ENCODE measurements around the gene SNCB. TPM values are rescaled to one million over a fixed set of nuclear protein-coding genes. Genes with fewer than 3 reads are reported as not detected.

The SNCB gene
- total RNA-seq, 1 experiment from 2014 or later, result 2.1 TPM

DNA sequence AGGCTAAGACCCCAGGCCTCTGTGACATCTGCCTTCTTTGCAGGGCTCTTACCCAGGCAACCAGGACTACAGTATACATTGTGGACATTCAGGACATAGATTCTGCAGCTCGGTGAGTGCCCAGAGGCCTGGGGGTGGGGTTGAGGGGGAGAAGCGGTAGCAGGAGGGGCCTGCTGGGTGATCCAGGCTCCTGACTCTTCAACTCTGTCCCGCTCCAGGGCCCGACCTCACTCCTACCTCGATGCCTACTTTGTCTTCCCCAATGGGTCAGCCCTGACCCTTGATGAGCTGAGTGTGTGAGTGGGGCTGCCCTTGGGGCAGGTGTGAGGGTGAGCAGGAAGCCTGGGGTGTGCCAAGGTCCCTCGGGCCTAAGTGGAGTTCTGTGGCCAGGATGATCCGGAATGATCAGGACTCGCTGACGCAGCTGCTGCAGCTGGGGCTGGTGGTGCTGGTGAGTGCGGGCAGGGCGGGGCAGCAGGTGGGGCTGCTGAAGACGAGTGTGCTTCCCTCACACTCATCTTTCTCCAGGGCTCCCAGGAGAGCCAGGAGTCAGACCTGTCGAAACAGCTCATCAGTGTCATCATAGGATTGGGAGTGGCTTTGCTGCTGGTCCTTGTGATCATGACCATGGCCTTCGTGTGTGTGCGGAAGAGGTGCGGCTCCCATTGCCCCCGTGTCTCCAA lies 40.2 kb downstream of the SNCB start:
- Histone ChIP-seq H3F3A (ENCODE audit: low read length, unreplicated experiment) (no peaks in the 10 kb centered on the region), H3K9me3 (ENCODE audit: low read length) (no peaks in the 10 kb centered on the region), H3K4me3 (ENCODE audit: low read length) (no peak overlapping the region), H3K27ac (ENCODE audit: low read length) (no peak overlapping the region), H3K9ac (ENCODE audit: low read length) (no peak overlapping the region), H3K4me2 (ENCODE audit: low read length) (no peak overlapping the region), H3K79me2 (ENCODE audit: low read length) (no peaks in the 10 kb centered on the region), H2AFZ (ENCODE audit: low read length) (no peak overlapping the region), H4K20me1 (ENCODE audit: low read length) (no peaks in the 10 kb centered on the region), H3K36me3 (ENCODE audit: low read depth, low read length) (no peaks in the 10 kb centered on the region), H3K27me3 (ENCODE audit: low read length) (no peaks in the 10 kb centered on the region), H3K9me2 (replicated peaks; ENCODE audit: low read length) (no peaks in the 10 kb centered on the region), H3K4me1 (ENCODE audit: insufficient read depth, low read length) (no peaks in the 10 kb centered on the region)
- TF ChIP-seq EZH2phosphoT487 (IDR thresholded peaks at IDR 0.05; ENCODE audit: borderline replicate concordance, low read length), result no peak
- TF ChIP-seq, protein P1, sequence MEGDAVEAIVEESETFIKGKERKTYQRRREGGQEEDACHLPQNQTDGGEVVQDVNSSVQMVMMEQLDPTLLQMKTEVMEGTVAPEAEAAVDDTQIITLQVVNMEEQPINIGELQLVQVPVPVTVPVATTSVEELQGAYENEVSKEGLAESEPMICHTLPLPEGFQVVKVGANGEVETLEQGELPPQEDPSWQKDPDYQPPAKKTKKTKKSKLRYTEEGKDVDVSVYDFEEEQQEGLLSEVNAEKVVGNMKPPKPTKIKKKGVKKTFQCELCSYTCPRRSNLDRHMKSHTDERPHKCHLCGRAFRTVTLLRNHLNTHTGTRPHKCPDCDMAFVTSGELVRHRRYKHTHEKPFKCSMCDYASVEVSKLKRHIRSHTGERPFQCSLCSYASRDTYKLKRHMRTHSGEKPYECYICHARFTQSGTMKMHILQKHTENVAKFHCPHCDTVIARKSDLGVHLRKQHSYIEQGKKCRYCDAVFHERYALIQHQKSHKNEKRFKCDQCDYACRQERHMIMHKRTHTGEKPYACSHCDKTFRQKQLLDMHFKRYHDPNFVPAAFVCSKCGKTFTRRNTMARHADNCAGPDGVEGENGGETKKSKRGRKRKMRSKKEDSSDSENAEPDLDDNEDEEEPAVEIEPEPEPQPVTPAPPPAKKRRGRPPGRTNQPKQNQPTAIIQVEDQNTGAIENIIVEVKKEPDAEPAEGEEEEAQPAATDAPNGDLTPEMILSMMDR (conservative IDR thresholded peaks at IDR 0.05; ENCODE audit: low read depth, low read length), result no peak
- TF ChIP-seq EZH2 (IDR thresholded peaks at IDR 0.05; ENCODE audit: low read length, unreplicated experiment), result no peak
- ATAC-seq, result no peak
- no TSS peak for BruUV-seq (replicated peaks)
- ChIA-PET CTCF (interaction anchor here (0.6 kb wide), 1 partner anchor 238 kb away, joined by 3 read pairs; no protein-coding TSS in a partner anchor), POLR2A (ENCODE audit: unreplicated experiment) (no interaction called here)
- intact Hi-C loops (cut with micrococcal nuclease), result no loop called here
- no peak for DNase-seq

DNA sequence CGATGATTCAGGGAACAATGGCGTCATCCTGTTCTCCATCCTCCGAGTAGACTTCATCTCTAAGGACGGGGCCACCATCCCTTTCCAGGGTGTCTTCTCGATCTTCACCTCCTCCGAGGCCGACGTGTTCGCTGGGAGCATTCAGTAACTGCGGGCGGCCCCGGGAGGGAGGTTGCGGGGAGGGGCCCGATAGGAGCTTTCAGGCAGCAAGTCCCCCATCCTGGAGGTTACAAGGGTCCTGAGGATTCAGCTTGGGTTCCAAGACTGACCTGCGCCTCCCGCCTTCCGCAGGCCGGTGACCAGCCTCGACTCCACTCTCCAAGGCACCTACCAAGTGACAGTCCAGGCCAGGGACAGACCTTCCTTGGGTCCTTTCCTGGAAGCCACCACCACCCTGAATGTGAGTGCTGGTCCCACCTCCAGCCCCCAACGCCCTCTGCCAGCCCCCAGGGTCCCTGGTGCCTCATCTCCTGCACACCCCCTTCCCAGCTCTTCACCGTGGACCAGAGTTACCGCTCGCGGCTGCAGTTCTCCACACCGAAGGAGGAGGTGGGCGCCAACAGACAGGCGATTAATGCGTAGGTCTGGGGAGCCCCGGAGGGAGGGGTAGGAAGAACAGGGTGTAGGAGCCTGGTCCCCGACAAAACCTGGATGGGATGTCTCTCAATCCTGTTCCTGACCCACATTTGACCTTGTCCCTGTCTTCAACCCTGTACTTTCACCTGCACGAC lies 41.1 kb downstream of the SNCB start:
- Histone ChIP-seq H3K4me2 (ENCODE audit: low read length) (no peak overlapping the region), H3K9me3 (ENCODE audit: low read length) (no peaks in the 10 kb centered on the region), H3K9ac (ENCODE audit: low read length) (no peak overlapping the region), H3K79me2 (ENCODE audit: low read length) (no peaks in the 10 kb centered on the region), H4K20me1 (ENCODE audit: low read length) (no peaks in the 10 kb centered on the region), H3K4me1 (ENCODE audit: insufficient read depth, low read length) (no peaks in the 10 kb centered on the region), H2AFZ (ENCODE audit: low read length) (no peak overlapping the region), H3F3A (ENCODE audit: low read length, unreplicated experiment) (no peaks in the 10 kb centered on the region), H3K9me2 (replicated peaks; ENCODE audit: low read length) (no peaks in the 10 kb centered on the region), H3K27me3 (ENCODE audit: low read length) (no peaks in the 10 kb centered on the region), H3K4me3 (ENCODE audit: low read length) (no peak overlapping the region), H3K36me3 (ENCODE audit: low read depth, low read length) (no peaks in the 10 kb centered on the region; the same call in 1 of the 2 replicates), H3K27ac (ENCODE audit: low read length) (no peak overlapping the region)
- TF ChIP-seq EZH2 (IDR thresholded peaks at IDR 0.05; ENCODE audit: low read length, unreplicated experiment) (no peak), EZH2phosphoT487 (IDR thresholded peaks at IDR 0.05; ENCODE audit: borderline replicate concordance, low read length) (no peak)
- TF ChIP-seq, protein P1 (conservative IDR thresholded peaks at IDR 0.05; ENCODE audit: low read depth, low read length), result no peak
- ATAC-seq, result no peak
- ChIA-PET POLR2A (ENCODE audit: unreplicated experiment) (no interaction called here), CTCF (interaction anchor here (0.6 kb wide), 1 partner anchor 237 kb away, joined by 3 read pairs; no protein-coding TSS in a partner anchor)
- BruUV-seq (replicated peaks), result no TSS peak
- intact Hi-C loops (cut with micrococcal nuclease), result no loop called here
- DNase-seq, result no peak

DNA sequence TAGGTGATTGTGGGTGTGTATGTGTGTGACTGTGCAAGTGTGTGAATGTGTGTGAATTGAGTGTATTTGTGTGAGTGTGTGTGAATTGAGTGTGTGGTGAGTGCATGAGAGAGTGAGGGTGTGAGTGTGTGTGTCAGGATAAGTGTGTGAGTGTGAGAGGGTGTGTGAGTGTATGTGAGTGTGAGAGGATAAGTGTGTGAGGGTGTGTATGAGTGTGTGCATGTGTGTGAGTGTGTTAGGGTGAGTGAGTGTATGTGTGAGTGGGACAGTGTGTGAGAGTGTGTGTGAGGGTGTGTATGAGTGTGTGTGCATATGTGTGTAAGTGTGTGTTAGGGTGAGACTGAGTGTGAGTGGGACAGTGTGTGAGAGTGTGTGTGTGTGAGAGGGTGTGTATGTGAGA lies 42.0 kb downstream of the SNCB start:
- no peaks in the 10 kb centered on the region for H3K9me2 ChIP-seq (replicated peaks; ENCODE audit: low read length)
- POLR2A ChIA-PET (ENCODE audit: unreplicated experiment), result no interaction called here
- no peaks in the 10 kb centered on the region for H3K79me2 ChIP-seq (ENCODE audit: low read length)
- H3K9ac ChIP-seq (ENCODE audit: low read length), result no peak overlapping the region
- ATAC-seq (no peak), DNase-seq (no peak)
- H3K4me1 ChIP-seq (ENCODE audit: insufficient read depth, low read length), result no peaks in the 10 kb centered on the region
- H3K27ac ChIP-seq (ENCODE audit: low read length), result no peak overlapping the region
- H3K4me2 ChIP-seq (ENCODE audit: low read length), result no peak overlapping the region
- intact Hi-C loops (cut with micrococcal nuclease), result no loop called here
- no peaks in the 10 kb centered on the region; the same call in 1 of the 2 replicates for H3K36me3 ChIP-seq (ENCODE audit: low read depth, low read length)
- no peaks in the 10 kb centered on the region for H3F3A ChIP-seq (ENCODE audit: low read length, unreplicated experiment)
- BruUV-seq (replicated peaks), result no TSS peak
- H3K4me3 ChIP-seq (ENCODE audit: low read length), result no peak overlapping the region
- H3K27me3 ChIP-seq (ENCODE audit: low read length), result no peaks in the 10 kb centered on the region
- H2AFZ ChIP-seq (ENCODE audit: low read length), result no peak overlapping the region
- H4K20me1 ChIP-seq (ENCODE audit: low read length), result no peaks in the 10 kb centered on the region
- no peak for TF ChIP-seq EZH2phosphoT487 (IDR thresholded peaks at IDR 0.05; ENCODE audit: borderline replicate concordance, low read length)
- TF ChIP-seq EZH2 (IDR thresholded peaks at IDR 0.05; ENCODE audit: low read length, unreplicated experiment), result no peak
- TF ChIP-seq, protein P1 (conservative IDR thresholded peaks at IDR 0.05; ENCODE audit: low read depth, low read length), result no peak
- CTCF ChIA-PET, result no interaction called here
- H3K9me3 ChIP-seq (ENCODE audit: low read length), result no peaks in the 10 kb centered on the region

Data from PC-3 (cell line).